Neural crest cell (in vitro differentiated cells): ENCODE data around the gene SSRP1. TPM values are rescaled to one million over a fixed set of nuclear protein-coding genes. Genes with fewer than 3 reads are reported as not detected.

Experiments
- DNase-seq: peaks from one replicate; pipeline ENCODE4 v3.0.0; 2021; ENCODE audit warnings: low read depth, mixed read lengths, low spot score
- H3K27ac Mint-ChIP-seq: one replicate; pipeline ENCODE4 v1.8.0; 2021; ENCODE audit warnings: mild to moderate bottlenecking, mixed read lengths; ENCODE audit not compliant: unreplicated experiment
- H3K27me3 Mint-ChIP-seq: 2 replicates; pipeline ENCODE4 v1.8.0; 2021; ENCODE audit warnings: low read depth, mild to moderate bottlenecking, mixed read lengths
- H3K36me3 Mint-ChIP-seq: 2 replicates; pipeline ENCODE4 v1.8.0; 2021; ENCODE audit warnings: low read depth, mild to moderate bottlenecking, mixed read lengths
- H3K4me1 Mint-ChIP-seq: 2 replicates; pipeline ENCODE4 v1.8.0; 2021; ENCODE audit warnings: mixed read lengths
- H3K4me3 Mint-ChIP-seq: one replicate; pipeline ENCODE4 v1.8.0; 2021; ENCODE audit warnings: mild to moderate bottlenecking, mixed read lengths
- H3K9me3 Mint-ChIP-seq: 2 replicates; pipeline ENCODE4 v1.8.0; 2021; ENCODE audit warnings: mixed read lengths
- total RNA-seq: library from RNA; stranded (reverse); gene quantifications from 2 replicates; pipeline ENCODE4 v1.2.1, GENCODE V29; 2021
- TF ChIP-seq, protein P1 (sequence below): fragments of 200-600 bp; sonication (generic); conservative IDR thresholded peaks from 2 replicates; pipeline ENCODE4 v1.5.0; 2021; ENCODE audit warnings: antibody characterized with exemption, mild to moderate bottlenecking

The SSRP1 gene
- total RNA-seq, 1 donor from 2014 or later = 280 TPM

DNA sequence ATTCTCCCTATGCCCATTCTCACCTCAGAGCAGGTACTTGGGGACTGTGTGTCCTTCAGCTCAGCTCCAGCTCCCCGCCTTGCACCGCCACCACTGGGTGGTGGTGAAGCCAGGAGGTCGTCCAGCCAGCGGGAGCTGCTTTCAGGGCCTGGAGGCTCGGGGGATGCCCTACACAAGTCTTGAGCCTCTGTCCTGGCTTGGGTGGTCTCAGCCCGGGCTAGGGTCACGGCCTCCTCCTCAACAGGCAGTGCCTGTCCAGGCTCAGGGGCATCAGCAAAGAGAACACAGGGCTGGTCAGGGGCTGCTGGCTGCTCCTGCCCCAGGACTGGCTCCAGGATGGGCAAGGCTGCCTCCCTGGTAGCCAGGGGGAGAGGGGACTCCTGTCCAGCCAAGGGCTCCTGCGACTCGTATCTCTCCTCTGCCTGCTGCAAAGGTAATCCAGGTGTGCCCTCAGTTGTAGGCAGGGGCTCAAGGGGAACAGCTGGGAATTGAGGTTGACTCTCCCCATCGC, 23.1 kb downstream of the SSRP1 start:
- no peak for DNase-seq
- peaks cover 12% of the 10 kb centered on the region for H3K4me1 Mint-ChIP-seq
- no peaks in the 10 kb centered on the region for H3K27me3 Mint-ChIP-seq
- H3K4me3 Mint-ChIP-seq = no peak overlapping the region
- no peaks in the 10 kb centered on the region for H3K9me3 Mint-ChIP-seq
- TF ChIP-seq, protein P1, sequence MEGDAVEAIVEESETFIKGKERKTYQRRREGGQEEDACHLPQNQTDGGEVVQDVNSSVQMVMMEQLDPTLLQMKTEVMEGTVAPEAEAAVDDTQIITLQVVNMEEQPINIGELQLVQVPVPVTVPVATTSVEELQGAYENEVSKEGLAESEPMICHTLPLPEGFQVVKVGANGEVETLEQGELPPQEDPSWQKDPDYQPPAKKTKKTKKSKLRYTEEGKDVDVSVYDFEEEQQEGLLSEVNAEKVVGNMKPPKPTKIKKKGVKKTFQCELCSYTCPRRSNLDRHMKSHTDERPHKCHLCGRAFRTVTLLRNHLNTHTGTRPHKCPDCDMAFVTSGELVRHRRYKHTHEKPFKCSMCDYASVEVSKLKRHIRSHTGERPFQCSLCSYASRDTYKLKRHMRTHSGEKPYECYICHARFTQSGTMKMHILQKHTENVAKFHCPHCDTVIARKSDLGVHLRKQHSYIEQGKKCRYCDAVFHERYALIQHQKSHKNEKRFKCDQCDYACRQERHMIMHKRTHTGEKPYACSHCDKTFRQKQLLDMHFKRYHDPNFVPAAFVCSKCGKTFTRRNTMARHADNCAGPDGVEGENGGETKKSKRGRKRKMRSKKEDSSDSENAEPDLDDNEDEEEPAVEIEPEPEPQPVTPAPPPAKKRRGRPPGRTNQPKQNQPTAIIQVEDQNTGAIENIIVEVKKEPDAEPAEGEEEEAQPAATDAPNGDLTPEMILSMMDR = no peak
- peaks cover 21% of the 10 kb centered on the region for H3K36me3 Mint-ChIP-seq
- no peak overlapping the region for H3K27ac Mint-ChIP-seq

DNA sequence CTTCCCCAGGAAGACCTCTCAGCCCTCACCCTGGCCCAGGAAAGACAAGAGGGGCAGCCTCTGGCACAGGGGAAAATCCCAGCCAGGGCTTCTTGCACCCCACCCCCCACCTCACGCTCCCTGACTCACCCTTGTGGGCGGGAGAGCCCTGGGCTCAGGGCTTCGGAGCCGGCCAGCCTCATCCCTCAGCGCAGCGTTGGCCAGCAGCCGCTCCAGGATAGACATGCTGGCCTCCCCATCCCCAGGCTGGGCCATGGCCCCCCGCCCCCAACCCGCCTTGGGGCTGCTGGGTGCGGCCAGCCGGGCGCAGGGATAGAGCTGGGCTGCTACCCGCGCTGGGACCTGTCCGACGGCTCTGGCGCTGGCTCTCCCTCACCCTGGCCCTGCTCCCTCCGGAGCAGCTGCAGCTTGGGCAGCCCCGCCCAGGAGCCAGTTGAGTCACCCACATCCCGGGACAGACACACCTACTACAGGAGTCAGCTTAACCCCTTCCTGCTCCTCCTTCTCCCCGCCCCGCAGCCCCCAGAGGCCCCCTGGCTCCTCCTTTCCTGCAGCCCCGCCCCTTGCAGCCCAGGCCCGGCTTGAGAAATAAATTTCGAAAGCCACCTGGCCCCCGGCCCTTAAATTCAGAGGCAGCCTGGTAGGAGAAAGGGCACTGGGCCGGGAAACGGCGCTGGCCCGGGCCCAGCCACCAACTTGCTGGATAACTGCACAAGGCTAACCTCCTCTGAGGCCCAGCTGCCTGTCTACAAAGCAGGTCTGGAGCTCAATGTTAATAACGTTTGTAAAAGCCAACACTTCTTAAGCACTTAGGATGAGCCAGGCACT, 24.4 kb downstream of the SSRP1 start:
- no peaks in the 10 kb centered on the region for H3K9me3 Mint-ChIP-seq
- H3K27me3 Mint-ChIP-seq = no peaks in the 10 kb centered on the region
- H3K4me3 Mint-ChIP-seq = no peak overlapping the region
- TF ChIP-seq, protein P1 = no peak
- H3K4me1 Mint-ChIP-seq = peaks cover 12% of the 10 kb centered on the region
- H3K27ac Mint-ChIP-seq = no peak overlapping the region
- no peak for DNase-seq
- H3K36me3 Mint-ChIP-seq = peaks cover 23% of the 10 kb centered on the region

DNA sequence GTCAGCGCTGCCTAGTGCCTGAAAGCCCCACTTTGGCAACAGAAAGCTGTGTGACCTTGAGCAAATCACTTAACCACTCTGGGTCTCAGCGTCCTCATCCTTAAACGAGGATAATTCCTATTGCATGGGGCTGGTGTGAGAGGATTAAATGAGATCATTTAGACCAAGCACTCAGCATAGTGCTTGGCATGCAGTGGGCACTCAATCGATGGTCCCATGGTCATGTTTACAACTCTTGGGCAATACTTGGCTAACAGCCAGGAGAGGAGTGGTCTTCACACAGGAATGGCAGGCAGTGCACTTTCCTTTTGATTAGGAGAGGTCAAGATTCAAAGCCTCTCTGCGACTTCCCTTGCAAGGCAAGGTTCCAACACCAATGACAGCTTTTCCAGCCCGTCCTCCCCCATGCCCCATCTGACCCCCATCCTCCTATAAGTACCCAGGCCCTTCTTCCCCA, 25.0 kb downstream of the SSRP1 start:
- peaks cover 23% of the 10 kb centered on the region for H3K36me3 Mint-ChIP-seq
- no peak overlapping the region for H3K4me3 Mint-ChIP-seq
- H3K27me3 Mint-ChIP-seq = no peaks in the 10 kb centered on the region
- no peak for DNase-seq
- TF ChIP-seq, protein P1 = no peak
- H3K9me3 Mint-ChIP-seq = no peaks in the 10 kb centered on the region
- peaks cover 12% of the 10 kb centered on the region for H3K4me1 Mint-ChIP-seq
- no peak overlapping the region for H3K27ac Mint-ChIP-seq

DNA sequence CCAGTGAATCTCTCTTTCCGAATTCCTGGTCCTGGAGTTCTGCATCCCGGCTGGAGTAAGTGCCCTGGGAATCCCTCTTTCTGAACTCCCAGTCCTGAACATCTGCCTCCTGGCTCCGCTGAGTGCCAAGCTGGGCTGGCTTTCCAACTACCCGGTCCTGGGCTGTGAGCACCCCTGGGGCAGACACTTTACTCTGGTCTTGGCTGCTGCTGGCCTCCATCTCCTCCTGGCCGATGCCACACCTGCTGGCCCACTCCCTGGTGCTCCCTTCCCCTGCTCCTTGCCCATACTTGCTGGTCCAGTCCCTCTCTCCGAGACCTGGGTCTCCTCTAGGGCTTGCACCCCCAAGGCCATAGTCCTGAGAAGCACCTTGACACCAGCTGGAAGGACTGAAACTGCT, 25.6 kb downstream of the SSRP1 start:
- TF ChIP-seq, protein P1 = no peak

DNA sequence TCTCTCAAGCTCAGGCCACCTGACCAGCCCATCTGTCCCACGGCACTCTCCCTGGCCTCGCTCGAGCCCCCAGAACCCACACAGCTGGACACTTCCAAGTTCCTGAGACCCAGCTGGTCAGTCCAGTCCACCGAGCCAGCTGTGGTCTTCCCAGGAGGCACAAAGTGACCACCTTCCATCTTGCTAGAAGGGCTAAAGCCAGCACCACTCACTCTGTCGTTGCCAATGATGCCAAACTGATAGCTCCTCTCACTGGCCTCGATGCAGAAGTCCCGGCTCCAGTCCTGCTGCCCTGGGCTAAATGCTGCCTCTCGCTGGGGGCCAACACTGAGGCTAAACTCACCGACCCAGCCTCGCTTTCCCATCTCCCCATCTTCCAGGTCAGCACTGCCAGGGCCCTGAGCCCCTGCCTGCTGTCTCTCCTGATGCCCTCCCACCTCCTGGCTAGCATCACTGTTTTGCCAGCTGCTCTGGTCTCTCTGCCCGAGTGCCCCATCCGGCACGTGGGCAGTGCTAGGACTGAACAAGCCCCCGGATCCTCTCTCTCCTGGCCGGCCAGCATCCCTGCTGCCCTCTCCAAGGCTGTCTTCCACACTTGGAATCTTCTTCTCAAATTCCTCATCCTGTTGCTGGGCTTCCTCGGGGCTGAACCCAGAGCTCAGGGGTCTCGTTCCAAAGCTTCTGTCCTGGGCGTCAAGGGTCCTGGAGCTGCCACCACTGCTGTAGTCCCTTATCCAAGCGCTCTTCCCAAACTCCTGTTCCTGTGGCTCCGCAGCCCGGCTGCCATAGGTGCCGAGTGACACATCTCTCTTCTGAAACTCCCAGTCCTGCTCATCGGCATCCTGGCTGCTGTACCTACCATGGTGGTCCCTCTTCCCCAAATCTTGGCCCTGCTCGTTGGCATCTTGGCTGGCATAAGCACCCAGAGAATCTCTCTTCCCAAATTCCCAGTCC, 26.3 kb downstream of the SSRP1 start:
- H3K27ac Mint-ChIP-seq = peak overlapping the region; percentile 90
- TF ChIP-seq, protein P1 = no peak
- no peaks in the 10 kb centered on the region for H3K9me3 Mint-ChIP-seq
- peaks cover 23% of the 10 kb centered on the region for H3K36me3 Mint-ChIP-seq
- no peaks in the 10 kb centered on the region for H3K27me3 Mint-ChIP-seq
- DNase-seq = no peak
- peak overlapping the region; percentile 5 for H3K4me3 Mint-ChIP-seq
- H3K4me1 Mint-ChIP-seq = peaks cover 12% of the 10 kb centered on the region

More for the DNA sequence above, 25.6 kb downstream of the SSRP1 start:
- peak overlapping the region; percentile 71 for H3K27ac Mint-ChIP-seq
- H3K27me3 Mint-ChIP-seq = no peaks in the 10 kb centered on the region
- no peaks in the 10 kb centered on the region for H3K9me3 Mint-ChIP-seq
- H3K4me1 Mint-ChIP-seq = peaks cover 12% of the 10 kb centered on the region
- H3K36me3 Mint-ChIP-seq = peaks cover 23% of the 10 kb centered on the region
- H3K4me3 Mint-ChIP-seq = peak overlapping the region; percentile 5
- no peak for DNase-seq
